Measurements from ENCODE around the gene PXMP2. TPM values are rescaled to one million over a fixed set of nuclear protein-coding genes. Genes with fewer than 3 reads are reported as not detected.

The PXMP2 gene
- total RNA-seq, 1 experiment from 2014 or later: 52.6 TPM

- POLR2A ChIA-PET (ENCODE audit: low non-redundant PET): no interaction called here
- Histone ChIP-seq H3K9me3 (ENCODE audit: low read depth, low read length, poor library complexity, severe bottlenecking) (no peaks in the 10 kb centered on the region), H3K27me3 (replicated peaks; ENCODE audit: insufficient read depth, low read depth, low read length, poor library complexity) (no peaks in the 10 kb centered on the region), H3K4me3 (ENCODE audit: low read depth, low read length, poor library complexity, severe bottlenecking) (no peak overlapping the region), H3K36me3 (ENCODE audit: insufficient read depth, low read length, poor library complexity, severe bottlenecking) (peaks cover 89% of the 10 kb centered on the region), H3K27ac (ENCODE audit: low read depth, low read length, poor library complexity, severe bottlenecking) (no peak overlapping the region), H3K4me1 (ENCODE audit: insufficient read depth, low read length, poor library complexity, severe bottlenecking) (no peaks in the 10 kb centered on the region)
- intact Hi-C loops (cut with micrococcal nuclease; ENCODE audit: unreplicated experiment): no loop called here
- TF ChIP-seq CTCF (conservative IDR thresholded peaks at IDR 0.05; ENCODE audit: low read depth, low read length) (no peak), EZH2 (IDR thresholded peaks at IDR 0.05; ENCODE audit: borderline replicate concordance, low read depth, low read length, poor library complexity, severe bottlenecking) (no peak)
- CTCF ChIA-PET: no interaction called here
- no peak for DNase-seq (ENCODE audit: low spot score)
- no TSS peak for BruUV-seq (replicated peaks)
These were observed 39.5 kb upstream of the PXMP2 start for GRCh38 chr12:132647858-132648257.

- Histone ChIP-seq H3K4me1 (ENCODE audit: insufficient read depth, low read length, poor library complexity, severe bottlenecking) (no peaks in the 10 kb centered on the region), H3K9me3 (ENCODE audit: low read depth, low read length, poor library complexity, severe bottlenecking) (no peaks in the 10 kb centered on the region), H3K4me3 (ENCODE audit: low read depth, low read length, poor library complexity, severe bottlenecking) (no peak overlapping the region), H3K36me3 (ENCODE audit: insufficient read depth, low read length, poor library complexity, severe bottlenecking) (peaks cover 91% of the 10 kb centered on the region), H3K27me3 (replicated peaks; ENCODE audit: insufficient read depth, low read depth, low read length, poor library complexity) (no peaks in the 10 kb centered on the region), H3K27ac (ENCODE audit: low read depth, low read length, poor library complexity, severe bottlenecking) (no peak overlapping the region)
- BruUV-seq (replicated peaks): no TSS peak
- ChIA-PET POLR2A (ENCODE audit: low non-redundant PET) (no interaction called here), CTCF (no interaction called here)
- TF ChIP-seq EZH2 (IDR thresholded peaks at IDR 0.05; ENCODE audit: borderline replicate concordance, low read depth, low read length, poor library complexity, severe bottlenecking) (no peak), CTCF (conservative IDR thresholded peaks at IDR 0.05; ENCODE audit: low read depth, low read length) (no peak)
- DNase-seq (ENCODE audit: low spot score): no peak
- intact Hi-C loops (cut with micrococcal nuclease; ENCODE audit: unreplicated experiment): no loop called here
These were observed 38.7 kb upstream of the PXMP2 start for GRCh38 chr12:132648616-132649225.

DNA sequence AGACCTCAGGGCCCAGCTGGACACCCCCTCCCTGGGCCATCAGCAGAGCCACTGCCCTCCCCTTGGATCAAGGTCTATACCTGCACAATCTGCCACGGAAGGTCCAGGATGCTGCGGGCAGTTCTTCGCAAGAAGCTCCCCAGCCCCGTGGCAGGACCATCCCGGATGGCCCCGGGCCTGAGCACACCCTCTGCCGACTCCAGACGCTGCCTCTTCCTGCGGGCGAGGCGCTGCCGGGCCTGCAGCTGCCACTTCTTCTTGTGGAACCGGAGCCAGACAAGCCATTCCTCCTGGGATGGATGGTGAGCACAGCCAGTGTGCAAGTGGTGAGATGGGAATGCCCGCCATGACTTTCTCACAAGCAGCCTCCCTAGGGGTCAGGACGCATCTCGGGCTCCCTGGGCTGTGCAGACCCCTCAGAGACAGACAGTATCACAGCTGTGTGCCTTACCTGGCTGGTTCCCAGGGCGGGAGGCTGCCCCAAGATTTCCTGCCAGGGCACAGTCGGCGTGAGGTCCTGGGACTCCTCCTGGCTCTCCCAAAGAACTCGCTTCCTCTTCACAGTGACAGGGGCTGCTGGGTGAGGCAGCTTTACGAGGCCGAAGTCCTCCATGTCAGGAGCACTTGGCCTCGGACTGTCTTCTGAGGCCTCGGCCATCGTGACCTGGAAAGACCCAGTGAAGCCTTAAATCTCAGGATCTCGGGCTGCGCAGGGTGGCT, 38.0 kb upstream of the PXMP2 start:
- intact Hi-C loops (cut with micrococcal nuclease; ENCODE audit: unreplicated experiment): no loop called here
- Histone ChIP-seq H3K27ac (ENCODE audit: low read depth, low read length, poor library complexity, severe bottlenecking) (no peak overlapping the region), H3K27me3 (replicated peaks; ENCODE audit: insufficient read depth, low read depth, low read length, poor library complexity) (no peaks in the 10 kb centered on the region), H3K36me3 (ENCODE audit: insufficient read depth, low read length, poor library complexity, severe bottlenecking) (peaks cover 91% of the 10 kb centered on the region), H3K4me1 (ENCODE audit: insufficient read depth, low read length, poor library complexity, severe bottlenecking) (no peaks in the 10 kb centered on the region), H3K4me3 (ENCODE audit: low read depth, low read length, poor library complexity, severe bottlenecking) (no peak overlapping the region), H3K9me3 (ENCODE audit: low read depth, low read length, poor library complexity, severe bottlenecking) (no peaks in the 10 kb centered on the region)
- TF ChIP-seq CTCF (conservative IDR thresholded peaks at IDR 0.05; ENCODE audit: low read depth, low read length) (no peak), EZH2 (IDR thresholded peaks at IDR 0.05; ENCODE audit: borderline replicate concordance, low read depth, low read length, poor library complexity, severe bottlenecking) (no peak)
- ChIA-PET POLR2A (ENCODE audit: low non-redundant PET) (no interaction called here), CTCF (no interaction called here)
- BruUV-seq (replicated peaks): no TSS peak
- DNase-seq (ENCODE audit: low spot score): no peak
